Esophagus squamous epithelium (tissue), 5 donors: ENCODE measurements around the gene LMTK2. TPM values are rescaled to one million over a fixed set of nuclear protein-coding genes. Genes with fewer than 3 reads are reported as not detected.

Experiments used
- DNase-seq: peaks from one replicate; lab custom pipeline; 2025; lab: John Stamatoyannopoulos, UW
- H3K27ac ChIP-seq, 4 donors: fragments of 200-600 bp; sonication (generic); one replicate each; pipeline ENCODE4 v1.5.1; 2016 to 2019; ENCODE audit warnings: mild to moderate bottlenecking in 1 of 4
- H3K27me3 ChIP-seq, 4 donors: fragments of 200-600 bp; sonication (generic); 1 replicate in 3 of 4; 2 replicates in 1 of 4; pipeline versions ENCODE4 v1.5.1 to v1.6.0; 2017 to 2021; ENCODE audit warnings: antibody characterized with exemption in 1 of 4
- H3K36me3 ChIP-seq, 3 donors: fragments of 200-600 bp; sonication (generic); one replicate each; pipeline ENCODE4 v1.5.1; 2016 to 2019
- H3K4me1 ChIP-seq, 3 donors: fragments of 200-600 bp; sonication (generic); one replicate each; pipeline ENCODE4 v1.5.1; 2017 to 2019
- H3K4me3 ChIP-seq, 4 donors: fragments of 200-600 bp; sonication (generic); 1 replicate in 3 of 4; 2 replicates in 1 of 4; pipeline ENCODE4 v1.5.1; 2016 to 2019; ENCODE audit warnings: mild to moderate bottlenecking in 2 of 4, moderate library complexity in 1 of 4
- H3K9me3 ChIP-seq, 3 donors: fragments of 200-600 bp; sonication (generic); one replicate each; pipeline ENCODE4 v1.5.1; 2016 to 2019
- CTCF ChIP-seq, 6 experiments: fragments of 450-650 bp in 4 of 6; fragments of 200-600 bp in 2 of 6; sonication (generic) in 2 of 6; IDR thresholded peaks; one replicate each; pipeline ENCODE4 v1.5.1; 2016 to 2019; ENCODE audit warnings: antibody characterized with exemption in 6 of 6, mild to moderate bottlenecking in 4 of 6, moderate library complexity in 4 of 6
- POLR2A ChIP-seq, 4 donors: fragments of 450-650 bp; IDR thresholded peaks; one replicate each; pipeline ENCODE4 v1.6.1; 2017; ENCODE audit warnings: antibody characterized with exemption in 4 of 4, mild to moderate bottlenecking in 4 of 4, moderate library complexity in 3 of 4
- WGBS, 2 donors: methylation state at CpG; one replicate each; pipeline ENCODE4 v1.1.5; 2018; 5-methylcytosine and 5-hydroxymethylcytosine counted together
- intact Hi-C: fragments of 100-400 bp; cut with DNase I; formaldehyde crosslinking; loops from one replicate; pipeline ENCODE4 v1.15.0; 2022
- total RNA-seq, 4 donors: library from RNA; depleted of rRNA; stranded (reverse); fragments of >200 nt; gene quantifications; one replicate each; pipeline ENCODE4 v1.1.0, GENCODE V29; 2016
- donor health status: DM: yes; HTN: yes; CAD: no.

LMTK2 gene
- total RNA-seq, 4 donors from 2014 or later: 16.0 to 29.3 (median 20.3) TPM

- no peak overlapping the region for H3K27ac ChIP-seq
- no peaks in the 10 kb centered on the region for H3K36me3 ChIP-seq
- no peak overlapping the region for H3K4me3 ChIP-seq
- WGBS, 2 donors: 94 to 97% methylated on average over 8 of the region's 8 CpGs
- H3K27me3 ChIP-seq: no peaks in the 10 kb centered on the region
- no peak for DNase-seq
- TF ChIP-seq POLR2A (IDR thresholded peaks at IDR 0.05): no peak
- no peak for TF ChIP-seq CTCF (IDR thresholded peaks at IDR 0.05)
- no peaks in the 10 kb centered on the region for H3K9me3 ChIP-seq
- intact Hi-C loops: no loop called here
- peaks cover 0 to 32% (median 19%) of the 10 kb centered on the region in 3 donors for H3K4me1 ChIP-seq
These were observed 21.7 kb downstream of the LMTK2 start for GRCh38 chr7:98128346-98128745.

GRCh38 chr7:98130959-98131358 is 24.3 kb downstream of the LMTK2 start:
- no peak for DNase-seq
- Histone ChIP-seq H3K36me3 (no peaks in the 10 kb centered on the region), H3K4me3 (no peak overlapping the region), H3K27ac (peak overlapping the region in 1 of 4 donors; percentile 51), H3K4me1 (peaks cover 3 to 45% (median 22%) of the 10 kb centered on the region in 3 donors), H3K9me3 (no peaks in the 10 kb centered on the region), H3K27me3 (no peaks in the 10 kb centered on the region)
- intact Hi-C loops: no loop called here
- 74 to 81% methylated on average over 4 of the region's 4 CpGs for WGBS, 2 donors
- TF ChIP-seq CTCF (IDR thresholded peaks at IDR 0.05) (no peak), POLR2A (IDR thresholded peaks at IDR 0.05) (no peak)

GRCh38 chr7:98133181-98133580 is 26.5 kb downstream of the LMTK2 start:
- no peak for DNase-seq
- WGBS, 2 donors: 42 to 50% methylated on average over 4 of the region's 4 CpGs
- Histone ChIP-seq H3K4me1 (peaks cover 3 to 40% (median 22%) of the 10 kb centered on the region in 3 donors), H3K27me3 (no peaks in the 10 kb centered on the region), H3K27ac (peak overlapping the region in 2 of 4 donors; percentile 10 to 17), H3K4me3 (no peak overlapping the region), H3K36me3 (peaks cover 0 to 15% (median 0%) of the 10 kb centered on the region in 3 donors), H3K9me3 (no peaks in the 10 kb centered on the region)
- intact Hi-C loops: no loop called here
- no peak for TF ChIP-seq POLR2A (IDR thresholded peaks at IDR 0.05)
- TF ChIP-seq CTCF (IDR thresholded peaks at IDR 0.05): no peak

- TF ChIP-seq POLR2A (IDR thresholded peaks at IDR 0.05) (no peak), CTCF (IDR thresholded peaks at IDR 0.05) (no peak)
- H3K4me1 ChIP-seq: peaks cover 3 to 40% (median 22%) of the 10 kb centered on the region in 3 donors
- no peak overlapping the region for H3K4me3 ChIP-seq
- DNase-seq: no peak
- H3K36me3 ChIP-seq: peaks cover 0 to 21% (median 0%) of the 10 kb centered on the region in 3 donors
- peak overlapping the region in 1 of 4 donors; percentile 22 for H3K27ac ChIP-seq
- no peaks in the 10 kb centered on the region for H3K9me3 ChIP-seq
- no peaks in the 10 kb centered on the region for H3K27me3 ChIP-seq
- intact Hi-C loops: no loop called here
- WGBS, 2 donors: 57 to 78% methylated on average over 4 of the region's 4 CpGs
These were observed 27.1 kb downstream of the LMTK2 start for GRCh38 chr7:98133621-98134303.

GRCh38 chr7:98134420-98135228 is 28.0 kb downstream of the LMTK2 start:
- H3K4me3 ChIP-seq: no peak overlapping the region
- H3K4me1 ChIP-seq: peaks cover 3 to 40% (median 22%) of the 10 kb centered on the region in 3 donors
- peaks cover 0 to 30% (median 0%) of the 10 kb centered on the region in 3 donors for H3K36me3 ChIP-seq
- no peak for DNase-seq
- no peaks in the 10 kb centered on the region for H3K9me3 ChIP-seq
- intact Hi-C loops: no loop called here
- no peaks in the 10 kb centered on the region for H3K27me3 ChIP-seq
- 92 to 94% methylated on average over 9 of the region's 9 CpGs for WGBS, 2 donors
- TF ChIP-seq POLR2A (IDR thresholded peaks at IDR 0.05) (no peak), CTCF (IDR thresholded peaks at IDR 0.05) (no peak)
- H3K27ac ChIP-seq: no peak overlapping the region
